HCT116 (cell line): ENCODE data around the gene SGK1. TPM values are rescaled to one million over a fixed set of nuclear protein-coding genes. Genes with fewer than 3 reads are reported as not detected.

Experiments used
- ATAC-seq: fragments of 200-7000 bp; cut with Tn5 transposase; 2 replicates; pipeline ENCODE4 v1.9.1; 2020; ENCODE audit warnings: mild to moderate bottlenecking, moderate library complexity
- BruUV-seq: library from RNA; stranded (reverse); fragments of 400-500 nt; replicated peaks from 2 replicates; lab custom pipeline; 2021; lab: Mats Ljungman, UMichigan
- CTCF ChIA-PET: fragments of 300-600 bp; sonication (Branson Sonifier 250); formaldehyde crosslinking; loops from one replicate; lab custom pipeline; 2021; ENCODE audit warnings: antibody characterized with exemption; lab: Charles Lee
- POLR2A ChIA-PET: fragments of 300-600, 350-600 bp; sonication (Branson Sonifier 250); formaldehyde crosslinking; loops from one replicate; lab custom pipeline; 2021; ENCODE audit warnings: antibody characterized with exemption; lab: Charles Lee
- RAD21 ChIA-PET, 2 experiments: fragments of 300-600 bp; sonication (Branson Sonifier 250); formaldehyde crosslinking; loops; one replicate each; lab custom pipeline; 2023; ENCODE audit warnings: low total read pairs in 2 of 2; ENCODE audit not compliant: uncharacterized antibody in 2 of 2, unreplicated experiment in 2 of 2, low non-redundant PET in 1 of 2; lab: Charles Lee
- DNase-seq: peaks from one replicate; pipeline ENCODE4 v3.0.0-alpha.2; 2010; ENCODE audit warnings: low read depth, low spot score
- H2AFZ ChIP-seq: fragments of 200-600 bp; shearing (Covaris generic), sonication (generic); 2 replicates; pipeline ENCODE4 v1.6.1; 2017; ENCODE audit warnings: low read depth, mixed run types, mixed read lengths, antibody characterized with exemption, low read length; ENCODE audit not compliant: poor library complexity, severe bottlenecking
- H3K27ac ChIP-seq: 2 replicates; pipeline ENCODE4 v1.5.1; 2012; ENCODE audit warnings: low read depth, low read length
- H3K27me3 ChIP-seq: fragments of 200-600 bp; sonication (generic); 2 replicates; pipeline ENCODE4 v1.6.1; 2016; ENCODE audit warnings: mixed run types, low read length, mixed read lengths; ENCODE audit not compliant: insufficient read depth
- H3K36me3 ChIP-seq, 2 experiments: fragments of 200-500 bp in 1 of 2; fragments of 200-600 bp in 1 of 2; sonication (Bioruptor generic) in 1 of 2; sonication (generic) in 1 of 2; 2 replicates each; pipeline versions ENCODE4 v1.5.1 to v1.6.1; 2014 to 2016; ENCODE audit warnings: low read length in 2 of 2, inconsistent platforms in 1 of 2, mixed read lengths in 1 of 2, mixed run types in 1 of 2; ENCODE audit not compliant: insufficient read depth in 2 of 2, control insufficient read depth in 1 of 2
- H3K4me1 ChIP-seq, 2 experiments: fragments of 200-600 bp in 1 of 2; sonication (generic) in 1 of 2; 2 replicates each; pipeline versions ENCODE4 v1.5.1 to v1.6.1; 2012 to 2017; ENCODE audit warnings: low read length in 2 of 2, inconsistent platforms in 1 of 2, mild to moderate bottlenecking in 1 of 2, mixed read lengths in 1 of 2, mixed run types in 1 of 2, moderate library complexity in 1 of 2; ENCODE audit not compliant: insufficient read depth in 2 of 2, control insufficient read depth in 1 of 2
- H3K4me2 ChIP-seq: fragments of 200-600 bp; sonication (generic); 2 replicates; pipeline ENCODE4 v1.6.1; 2017; ENCODE audit warnings: mixed run types, low read length, mixed read lengths
- H3K4me3 ChIP-seq, 2 experiments: fragments of 200-600 bp in 1 of 2; sonication (generic) in 1 of 2; replicated peaks in 1 of 2; 2 replicates each; pipeline ENCODE4 v1.5.1; 2011 to 2016; ENCODE audit warnings: low read length in 2 of 2, control low read depth in 1 of 2, low read depth in 1 of 2, mild to moderate bottlenecking in 1 of 2, mixed read lengths in 1 of 2, mixed run types in 1 of 2
- H3K79me2 ChIP-seq: fragments of 200-600 bp; sonication (generic); 2 replicates; pipeline ENCODE4 v1.6.1; 2017; ENCODE audit warnings: mild to moderate bottlenecking, mixed run types, low read length, moderate library complexity, mixed read lengths; ENCODE audit not compliant: insufficient read depth
- H3K9ac ChIP-seq: fragments of 200-600 bp; sonication (generic); 2 replicates; pipeline ENCODE4 v1.6.1; 2016; ENCODE audit warnings: low read length, mixed read lengths
- H3K9me2 ChIP-seq: fragments of 200-600 bp; sonication (generic), shearing (Covaris generic); 2 replicates; pipeline ENCODE4 v1.6.1; 2017; ENCODE audit warnings: mixed run types, mild to moderate bottlenecking, moderate library complexity; ENCODE audit not compliant: insufficient read depth
- H3K9me3 ChIP-seq, 2 experiments: fragments of 200-500 bp in 1 of 2; fragments of 200-600 bp in 1 of 2; sonication (Bioruptor generic) in 1 of 2; sonication (generic) in 1 of 2; 2 replicates each; pipeline ENCODE4 v1.6.1; 2014 to 2017; ENCODE audit warnings: low read length in 2 of 2, mixed read lengths in 2 of 2, inconsistent platforms in 1 of 2, low read depth in 1 of 2, mild to moderate bottlenecking in 1 of 2, mixed run types in 1 of 2, moderate library complexity in 1 of 2; ENCODE audit not compliant: control insufficient read depth in 1 of 2, insufficient read depth in 1 of 2
- H4K20me1 ChIP-seq: fragments of 200-600 bp; sonication (generic), shearing (Covaris generic); 2 replicates; pipeline ENCODE4 v1.6.1; 2017; ENCODE audit warnings: mixed run types, mild to moderate bottlenecking, moderate library complexity; ENCODE audit not compliant: insufficient read depth
- EGR1 ChIP-seq: IDR thresholded peaks from 2 replicates; pipeline ENCODE4 v1.6.1; 2012; ENCODE audit warnings: low read depth
- ELF1 ChIP-seq: IDR thresholded peaks from 2 replicates; pipeline ENCODE4 v1.6.1; 2012; ENCODE audit warnings: low read depth, borderline replicate concordance
- EZH2 ChIP-seq: fragments of 200-600 bp; sonication (generic); IDR thresholded peaks from 2 replicates; pipeline ENCODE4 v1.6.1; 2017; ENCODE audit warnings: antibody characterized with exemption, mixed run types
- FOSL1 ChIP-seq: IDR thresholded peaks from 2 replicates; pipeline ENCODE4 v1.6.1; 2012; ENCODE audit warnings: low read depth
- POLR2A ChIP-seq: IDR thresholded peaks from 2 replicates; pipeline ENCODE4 v1.7.0; 2011; ENCODE audit warnings: borderline replicate concordance; ENCODE audit not compliant: insufficient read depth, insufficient read length; ENCODE audit errors: extremely low read depth
- RAD21 ChIP-seq: IDR thresholded peaks from 2 replicates; pipeline ENCODE4 v1.6.1; 2012; ENCODE audit warnings: low read depth, mild to moderate bottlenecking
- SP1 ChIP-seq: IDR thresholded peaks from 2 replicates; pipeline ENCODE4 v1.6.1; 2012; ENCODE audit warnings: low read depth
- ZFX ChIP-seq: fragments of 450-650 bp; IDR thresholded peaks from 2 replicates; pipeline ENCODE4 v1.6.1; 2017
- ZNF274 ChIP-seq: fragments of 200-500 bp; sonication (Bioruptor generic); IDR thresholded peaks from 2 replicates; pipeline ENCODE4 v1.6.1; 2014; ENCODE audit warnings: mild to moderate bottlenecking, low read depth, low read length, inconsistent platforms
- intact Hi-C: fragments of 100-400 bp; cut with micrococcal nuclease; formaldehyde crosslinking; loops from 2 replicates; pipeline ENCODE4 v1.10.0; 2022
- total RNA-seq: library from RNA; stranded (reverse); gene quantifications from one replicate; pipeline ENCODE4 v1.2.1, GENCODE V29; 2021; ENCODE audit not compliant: unreplicated experiment
- TF ChIP-seq, protein P1 (sequence below): IDR thresholded peaks from 2 replicates; pipeline ENCODE4 v1.6.1; 2012; ENCODE audit warnings: low read depth
- TF ChIP-seq, protein P2 (sequence below), 3 experiments: fragments of 200-600 bp in 1 of 3; sonication (generic) in 1 of 3; IDR thresholded peaks in 2 of 3; conservative IDR thresholded peaks in 1 of 3; 2 replicates each; pipeline ENCODE4 v1.5.1; 2012 to 2017; ENCODE audit warnings: low read depth in 2 of 3, low read length in 2 of 3, antibody characterized with exemption in 1 of 3, borderline replicate concordance in 1 of 3, control low read depth in 1 of 3, mild to moderate bottlenecking in 1 of 3, mixed read lengths in 1 of 3, mixed run types in 1 of 3, moderate library complexity in 1 of 3; ENCODE audit not compliant: insufficient read depth in 1 of 3
- TF ChIP-seq, protein P3 (sequence below): IDR thresholded peaks from 2 replicates; pipeline ENCODE4 v1.6.1; 2011; ENCODE audit warnings: mild to moderate bottlenecking, low read length, moderate library complexity; ENCODE audit not compliant: insufficient replicate concordance; ENCODE audit errors: extremely low read depth

Gene SGK1
- total RNA-seq, 1 experiment from 2014 or later = 4.5 TPM

DNA sequence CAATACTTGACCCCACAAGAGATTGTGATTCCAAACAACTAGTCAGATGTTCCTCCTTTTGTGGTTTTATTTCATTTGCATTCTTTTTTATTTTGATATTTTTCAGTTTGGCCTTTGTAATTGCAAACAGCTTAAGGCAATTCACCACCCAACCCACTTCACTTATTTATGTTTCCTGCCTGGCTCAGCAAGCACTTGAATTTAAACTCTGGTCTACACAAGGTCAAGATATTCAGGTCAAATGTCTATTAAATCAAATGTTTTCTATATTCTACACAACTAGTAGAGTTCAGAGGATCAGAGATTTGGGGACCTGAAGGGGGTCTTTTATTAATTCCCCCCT is 100.1 kb downstream of the SGK1 start:
- no peak overlapping the region for H2AFZ ChIP-seq
- BruUV-seq = no TSS peak
- DNase-seq (no peak), ATAC-seq (no peak)
- no peak overlapping the region for H3K9ac ChIP-seq
- TF ChIP-seq, protein P1, sequence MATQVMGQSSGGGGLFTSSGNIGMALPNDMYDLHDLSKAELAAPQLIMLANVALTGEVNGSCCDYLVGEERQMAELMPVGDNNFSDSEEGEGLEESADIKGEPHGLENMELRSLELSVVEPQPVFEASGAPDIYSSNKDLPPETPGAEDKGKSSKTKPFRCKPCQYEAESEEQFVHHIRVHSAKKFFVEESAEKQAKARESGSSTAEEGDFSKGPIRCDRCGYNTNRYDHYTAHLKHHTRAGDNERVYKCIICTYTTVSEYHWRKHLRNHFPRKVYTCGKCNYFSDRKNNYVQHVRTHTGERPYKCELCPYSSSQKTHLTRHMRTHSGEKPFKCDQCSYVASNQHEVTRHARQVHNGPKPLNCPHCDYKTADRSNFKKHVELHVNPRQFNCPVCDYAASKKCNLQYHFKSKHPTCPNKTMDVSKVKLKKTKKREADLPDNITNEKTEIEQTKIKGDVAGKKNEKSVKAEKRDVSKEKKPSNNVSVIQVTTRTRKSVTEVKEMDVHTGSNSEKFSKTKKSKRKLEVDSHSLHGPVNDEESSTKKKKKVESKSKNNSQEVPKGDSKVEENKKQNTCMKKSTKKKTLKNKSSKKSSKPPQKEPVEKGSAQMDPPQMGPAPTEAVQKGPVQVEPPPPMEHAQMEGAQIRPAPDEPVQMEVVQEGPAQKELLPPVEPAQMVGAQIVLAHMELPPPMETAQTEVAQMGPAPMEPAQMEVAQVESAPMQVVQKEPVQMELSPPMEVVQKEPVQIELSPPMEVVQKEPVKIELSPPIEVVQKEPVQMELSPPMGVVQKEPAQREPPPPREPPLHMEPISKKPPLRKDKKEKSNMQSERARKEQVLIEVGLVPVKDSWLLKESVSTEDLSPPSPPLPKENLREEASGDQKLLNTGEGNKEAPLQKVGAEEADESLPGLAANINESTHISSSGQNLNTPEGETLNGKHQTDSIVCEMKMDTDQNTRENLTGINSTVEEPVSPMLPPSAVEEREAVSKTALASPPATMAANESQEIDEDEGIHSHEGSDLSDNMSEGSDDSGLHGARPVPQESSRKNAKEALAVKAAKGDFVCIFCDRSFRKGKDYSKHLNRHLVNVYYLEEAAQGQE = no peak
- no peak for TF ChIP-seq ELF1
- no peak for TF ChIP-seq EZH2
- TF ChIP-seq, protein P2, sequence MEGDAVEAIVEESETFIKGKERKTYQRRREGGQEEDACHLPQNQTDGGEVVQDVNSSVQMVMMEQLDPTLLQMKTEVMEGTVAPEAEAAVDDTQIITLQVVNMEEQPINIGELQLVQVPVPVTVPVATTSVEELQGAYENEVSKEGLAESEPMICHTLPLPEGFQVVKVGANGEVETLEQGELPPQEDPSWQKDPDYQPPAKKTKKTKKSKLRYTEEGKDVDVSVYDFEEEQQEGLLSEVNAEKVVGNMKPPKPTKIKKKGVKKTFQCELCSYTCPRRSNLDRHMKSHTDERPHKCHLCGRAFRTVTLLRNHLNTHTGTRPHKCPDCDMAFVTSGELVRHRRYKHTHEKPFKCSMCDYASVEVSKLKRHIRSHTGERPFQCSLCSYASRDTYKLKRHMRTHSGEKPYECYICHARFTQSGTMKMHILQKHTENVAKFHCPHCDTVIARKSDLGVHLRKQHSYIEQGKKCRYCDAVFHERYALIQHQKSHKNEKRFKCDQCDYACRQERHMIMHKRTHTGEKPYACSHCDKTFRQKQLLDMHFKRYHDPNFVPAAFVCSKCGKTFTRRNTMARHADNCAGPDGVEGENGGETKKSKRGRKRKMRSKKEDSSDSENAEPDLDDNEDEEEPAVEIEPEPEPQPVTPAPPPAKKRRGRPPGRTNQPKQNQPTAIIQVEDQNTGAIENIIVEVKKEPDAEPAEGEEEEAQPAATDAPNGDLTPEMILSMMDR (IDR thresholded peaks at IDR 0.05 in 2 of 3, conservative IDR thresholded peaks at IDR 0.05 in 1 of 3; ENCODE audit: borderline replicate concordance in 1 of 3, insufficient read depth in 1 of 3, low read depth in 2 of 3, low read length in 2 of 3) = no peak
- no peak for TF ChIP-seq ZFX
- no peak for TF ChIP-seq SP1
- no peak for TF ChIP-seq EGR1
- no peak for TF ChIP-seq FOSL1
- no peak for TF ChIP-seq RAD21
- TF ChIP-seq, protein P3, sequence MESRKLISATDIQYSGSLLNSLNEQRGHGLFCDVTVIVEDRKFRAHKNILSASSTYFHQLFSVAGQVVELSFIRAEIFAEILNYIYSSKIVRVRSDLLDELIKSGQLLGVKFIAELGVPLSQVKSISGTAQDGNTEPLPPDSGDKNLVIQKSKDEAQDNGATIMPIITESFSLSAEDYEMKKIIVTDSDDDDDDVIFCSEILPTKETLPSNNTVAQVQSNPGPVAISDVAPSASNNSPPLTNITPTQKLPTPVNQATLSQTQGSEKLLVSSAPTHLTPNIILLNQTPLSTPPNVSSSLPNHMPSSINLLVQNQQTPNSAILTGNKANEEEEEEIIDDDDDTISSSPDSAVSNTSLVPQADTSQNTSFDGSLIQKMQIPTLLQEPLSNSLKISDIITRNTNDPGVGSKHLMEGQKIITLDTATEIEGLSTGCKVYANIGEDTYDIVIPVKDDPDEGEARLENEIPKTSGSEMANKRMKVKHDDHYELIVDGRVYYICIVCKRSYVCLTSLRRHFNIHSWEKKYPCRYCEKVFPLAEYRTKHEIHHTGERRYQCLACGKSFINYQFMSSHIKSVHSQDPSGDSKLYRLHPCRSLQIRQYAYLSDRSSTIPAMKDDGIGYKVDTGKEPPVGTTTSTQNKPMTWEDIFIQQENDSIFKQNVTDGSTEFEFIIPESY = no peak
- TF ChIP-seq ZNF274 = no peak
- no peak for TF ChIP-seq POLR2A
- CTCF ChIA-PET = no interaction called here
- no peak overlapping the region for H3K27ac ChIP-seq
- H3K4me1 ChIP-seq = no peaks in the 10 kb centered on the region
- no peaks in the 10 kb centered on the region for H4K20me1 ChIP-seq
- no peaks in the 10 kb centered on the region for H3K79me2 ChIP-seq
- no peak overlapping the region for H3K4me2 ChIP-seq
- RAD21 ChIA-PET = no interaction called here
- H3K9me3 ChIP-seq = no peaks in the 10 kb centered on the region
- intact Hi-C loops = no loop called here
- no peaks in the 10 kb centered on the region for H3K9me2 ChIP-seq
- no peak overlapping the region for H3K4me3 ChIP-seq
- no peaks in the 10 kb centered on the region for H3K27me3 ChIP-seq
- POLR2A ChIA-PET = no interaction called here
- H3K36me3 ChIP-seq = no peaks in the 10 kb centered on the region
